GM12864 (cell line): ENCODE measurements around the gene RAB9B.

Experiments used
- DNase-seq: peaks from one replicate; pipeline ENCODE4 v3.0.0-alpha.2; 2011; ENCODE audit warnings: low read depth
- H3K4me3 ChIP-seq: 2 replicates; pipeline ENCODE4 v1.5.1; 2011; ENCODE audit warnings: mild to moderate bottlenecking, low read depth, low read length, control low read depth
- CTCF ChIP-seq: IDR thresholded peaks from 2 replicates; pipeline ENCODE4 v1.5.1; 2011; ENCODE audit warnings: low read depth, mild to moderate bottlenecking, moderate library complexity, low read length, control low read depth, inconsistent platforms; ENCODE audit errors: missing control alignments

The RAB9B gene

GRCh38 chrX:103861200-103861599 lies 29.1 kb upstream of the RAB9B start:
- DNase-seq = no peak
- TF ChIP-seq CTCF = no peak
- no peak overlapping the region for H3K4me3 ChIP-seq

GRCh38 chrX:103849558-103849957 lies 17.5 kb upstream of the RAB9B start:
- no peak for DNase-seq
- no peak for TF ChIP-seq CTCF
- H3K4me3 ChIP-seq = no peak overlapping the region

GRCh38 chrX:103847174-103847870 lies 15.3 kb upstream of the RAB9B start:
- TF ChIP-seq CTCF = no peak
- no peak for DNase-seq
- H3K4me3 ChIP-seq = no peak overlapping the region

- H3K4me3 ChIP-seq = no peak overlapping the region
- DNase-seq = no peak
- no peak for TF ChIP-seq CTCF
These were observed 14.3 kb upstream of the RAB9B start for GRCh38 chrX:103846386-103846785.

- TF ChIP-seq CTCF = peak; percentile 52
- no peak for DNase-seq
- no peak overlapping the region for H3K4me3 ChIP-seq
These were observed 13.2 kb upstream of the RAB9B start for GRCh38 chrX:103845165-103845653.

- TF ChIP-seq CTCF = no peak
- no peak overlapping the region for H3K4me3 ChIP-seq
- no peak for DNase-seq
These were observed 7.3 kb upstream of the RAB9B start for GRCh38 chrX:103839404-103839803.

GRCh38 chrX:103831342-103831802 lies 685 bp downstream of the RAB9B start:
- H3K4me3 ChIP-seq = peak overlapping the region; percentile 39
- no peak for DNase-seq
- TF ChIP-seq CTCF = no peak
